GM12891 (cell line): ENCODE measurements around the gene GRIK4.

Experiments
- POLR2A ChIP-seq: IDR thresholded peaks from 2 replicates; pipeline ENCODE4 v1.6.1; 2011; ENCODE audit warnings: low read depth, low read length, control low read depth
- POLR2AphosphoS5 ChIP-seq: IDR thresholded peaks from 2 replicates; pipeline ENCODE4 v1.6.1; 2011; ENCODE audit warnings: low read depth, low read length, control low read depth
- TAF1 ChIP-seq: IDR thresholded peaks from 2 replicates; pipeline ENCODE4 v1.6.1; 2011; ENCODE audit warnings: low read depth, low read length, control low read depth

- TF ChIP-seq TAF1 = no peak
- TF ChIP-seq POLR2AphosphoS5 = no peak
- no peak for TF ChIP-seq POLR2A
Observed at GRCh38 chr11:120515186-120515723, 3.7 kb downstream of the GRIK4 start.
